Sigmoid colon (tissue), 7 donors: ENCODE data around the gene CALHM5. TPM values are rescaled to one million over a fixed set of nuclear protein-coding genes. Genes with fewer than 3 reads are reported as not detected.
A peak's percentile ranks its signal among the peaks of the same experiment; 100 is the strongest.

ENCODE experiments used
- DNase-seq: peaks from one replicate; pipeline ENCODE4 v3.0.0-alpha.2; 2019
- H3K27ac ChIP-seq, 4 donors: fragments of 200-600 bp; sonication (generic); one replicate each; pipeline ENCODE4 v1.5.1; 2016 to 2019; ENCODE audit warnings: mild to moderate bottlenecking in 1 of 4
- H3K27me3 ChIP-seq, 3 donors: fragments of 200-600 bp; sonication (generic); one replicate each; pipeline ENCODE4 v1.5.1; 2019; ENCODE audit warnings: mild to moderate bottlenecking in 1 of 3
- H3K36me3 ChIP-seq, 4 donors: fragments of 200-600 bp; sonication (generic); one replicate each; pipeline ENCODE4 v1.5.1; 2016 to 2019
- H3K4me1 ChIP-seq, 4 donors: fragments of 200-600 bp; sonication (generic); one replicate each; pipeline ENCODE4 v1.5.1; 2017 to 2019
- H3K4me3 ChIP-seq, 4 donors: fragments of 200-600 bp; sonication (generic); one replicate each; pipeline ENCODE4 v1.5.1; 2017 to 2019; ENCODE audit warnings: mild to moderate bottlenecking in 2 of 4, moderate library complexity in 1 of 4
- H3K9me3 ChIP-seq, 4 donors: fragments of 200-600 bp in 3 of 4; sonication (generic) in 3 of 4; one replicate each; pipeline versions ENCODE4 v1.5.1 to v1.6.1; 2013 to 2019
- CTCF ChIP-seq, 4 experiments: fragments of 450-650 bp in 3 of 4; fragments of 200-600 bp in 1 of 4; IDR thresholded peaks; one replicate each; pipeline ENCODE4 v1.5.1; 2016 to 2019; ENCODE audit warnings: antibody characterized with exemption in 4 of 4, mild to moderate bottlenecking in 3 of 4, moderate library complexity in 2 of 4
- EP300 ChIP-seq, 4 donors: sonication (generic); formaldehyde crosslinking; IDR thresholded peaks; one replicate each; pipeline ENCODE4 v1.6.1; 2017; ENCODE audit warnings: antibody characterized with exemption in 4 of 4
- POLR2A ChIP-seq, 2 donors: fragments of 450-650 bp; IDR thresholded peaks; one replicate each; pipeline ENCODE4 v1.6.1; 2016; ENCODE audit warnings: antibody characterized with exemption in 2 of 2, mild to moderate bottlenecking in 2 of 2, moderate library complexity in 2 of 2
- POLR2AphosphoS5 ChIP-seq, 4 donors: sonication (generic); formaldehyde crosslinking; IDR thresholded peaks; one replicate each; pipeline ENCODE4 v1.6.1; 2017; ENCODE audit warnings: antibody characterized with exemption in 4 of 4
- WGBS, 2 donors: extraction: QIAGEN DNeasy Blood & Tissue Kit; methylation state at CpG; one replicate each; pipeline ENCODE4 v1.1.7; 2013; 5-methylcytosine and 5-hydroxymethylcytosine counted together
- intact Hi-C: fragments of 100-400 bp; cut with DNase I; formaldehyde crosslinking; loops from one replicate; pipeline ENCODE4 v1.15.1; 2023
- polyA plus RNA-seq, 3 donors: library from polyadenylated mRNA; stranded (reverse); fragments of 200-250 nt; gene quantifications; one replicate each; pipeline ENCODE4 v1.2.3, GENCODE V29; 2013
- total RNA-seq, 4 donors: library from RNA; depleted of rRNA; stranded (reverse); fragments of >200 nt; gene quantifications; one replicate each; pipeline ENCODE4 v1.1.0, GENCODE V29; 2016
- donor health status: healthy with polysubstance abuse.
- donor health status: Bipolar disorder and iron deficiency.
- donor health status: healthy.

The CALHM5 gene
- total and polyA plus RNA-seq, 7 donors, result 0.23 to 2.5 (median 1.5) TPM

- intact Hi-C loops, result loop anchor here (5.0 kb wide), 1 partner anchor 236 kb away; the partner anchor contains the start of gene TSPYL1
- Histone ChIP-seq H3K27ac (peak overlapping the region in 3 of 4 donors; percentile 82 to 84 (median 83)), H3K36me3 (peaks cover 0 to 6% (median 0%) of the 10 kb centered on the region in 4 donors), H3K4me1 (peaks cover 0 to 19% (median 7%) of the 10 kb centered on the region in 4 donors), H3K9me3 (no peaks in the 10 kb centered on the region), H3K27me3 (no peaks in the 10 kb centered on the region), H3K4me3 (peak overlapping the region in 1 of 4 donors; percentile 51)
- 79 to 86% methylated on average over 2 of the region's 2 CpGs for WGBS, 2 donors
- DNase-seq, result no peak
- TF ChIP-seq EP300 (IDR thresholded peaks at IDR 0.05) (no peak), POLR2AphosphoS5 (IDR thresholded peaks at IDR 0.05) (no peak), POLR2A (IDR thresholded peaks at IDR 0.05) (no peak), CTCF (IDR thresholded peaks at IDR 0.05) (no peak)
Observed at GRCh38 chr6:116513224-116513875, 1.9 kb downstream of the CALHM5 start.

- TF ChIP-seq CTCF (IDR thresholded peaks at IDR 0.05) (no peak), EP300 (IDR thresholded peaks at IDR 0.05) (no peak), POLR2AphosphoS5 (IDR thresholded peaks at IDR 0.05) (no peak), POLR2A (IDR thresholded peaks at IDR 0.05) (no peak)
- intact Hi-C loops, result loop anchor here (5.0 kb wide), 1 partner anchor 237 kb away; the partner anchor contains the start of gene TSPYL1
- WGBS, 2 donors, result 71 to 88% methylated on average over 4 of the region's 4 CpGs
- Histone ChIP-seq H3K36me3 (peaks cover 0 to 6% (median 0%) of the 10 kb centered on the region in 4 donors), H3K4me3 (no peak overlapping the region), H3K9me3 (no peaks in the 10 kb centered on the region), H3K27ac (no peak overlapping the region), H3K27me3 (no peaks in the 10 kb centered on the region), H3K4me1 (peaks cover 0 to 19% (median 7%) of the 10 kb centered on the region in 4 donors)
- DNase-seq, result no peak
Observed at GRCh38 chr6:116514111-116514510, 2.7 kb downstream of the CALHM5 start.

- Histone ChIP-seq H3K9me3 (no peaks in the 10 kb centered on the region), H3K4me1 (peaks cover 0 to 19% (median 7%) of the 10 kb centered on the region in 4 donors), H3K4me3 (no peak overlapping the region), H3K36me3 (peaks cover 0 to 6% (median 0%) of the 10 kb centered on the region in 4 donors), H3K27me3 (no peaks in the 10 kb centered on the region), H3K27ac (no peak overlapping the region)
- no peak for DNase-seq
- intact Hi-C loops, result no loop called here
- TF ChIP-seq EP300 (IDR thresholded peaks at IDR 0.05) (no peak), CTCF (IDR thresholded peaks at IDR 0.05) (no peak), POLR2AphosphoS5 (IDR thresholded peaks at IDR 0.05) (no peak), POLR2A (IDR thresholded peaks at IDR 0.05) (no peak)
Observed at GRCh38 chr6:116515141-116515540, 3.7 kb downstream of the CALHM5 start.

- TF ChIP-seq EP300 (IDR thresholded peaks at IDR 0.05) (no peak), POLR2AphosphoS5 (IDR thresholded peaks at IDR 0.05) (no peak), CTCF (IDR thresholded peaks at IDR 0.05) (no peak), POLR2A (IDR thresholded peaks at IDR 0.05) (no peak)
- Histone ChIP-seq H3K27ac (no peak overlapping the region), H3K36me3 (peaks cover 0 to 6% (median 0%) of the 10 kb centered on the region in 4 donors), H3K9me3 (no peaks in the 10 kb centered on the region), H3K4me1 (peaks cover 0 to 6% (median 2%) of the 10 kb centered on the region in 4 donors), H3K27me3 (no peaks in the 10 kb centered on the region), H3K4me3 (no peak overlapping the region)
- 83 to 90% methylated on average over 4 of the region's 4 CpGs for WGBS, 2 donors
- intact Hi-C loops, result no loop called here
- no peak for DNase-seq
Observed at GRCh38 chr6:116518621-116519368, 7.4 kb downstream of the CALHM5 start.
